GM18858 (cell line): Measurements from ENCODE around the gene ENPEP.
"Not testable (repeated sequence)": the region's sequence is repeated elsewhere in the genome, so short reads cannot be mapped to it uniquely, and the experiment has no call there.

Experiments
- ATAC-seq: cut with Tn5 transposase; IDR thresholded peaks from one replicate; pipeline ENCODE4 v1.9.1; 2021; ENCODE audit not compliant: unreplicated experiment

The ENPEP gene

GRCh38 chr4:110516106-110516922, 40.4 kb downstream of the ENPEP start:
- ATAC-seq: peak; percentile 87

- no peak for ATAC-seq
Observed at GRCh38 chr4:110518889-110519490, 43.0 kb downstream of the ENPEP start.

GRCh38 chr4:110520886-110521285, 44.9 kb downstream of the ENPEP start:
- no peak for ATAC-seq

- no peak for ATAC-seq
Observed at GRCh38 chr4:110526589-110526988, 50.6 kb downstream of the ENPEP start.

- ATAC-seq: no peak
Observed at GRCh38 chr4:110527156-110527555, 51.2 kb downstream of the ENPEP start.

- no peak for ATAC-seq
Observed at GRCh38 chr4:110532901-110533589, 57.1 kb downstream of the ENPEP start.

- no peak for ATAC-seq
Observed at GRCh38 chr4:110533590-110533910, 57.6 kb downstream of the ENPEP start.

GRCh38 chr4:110533940-110534339, 58.0 kb downstream of the ENPEP start:
- no peak for ATAC-seq

GRCh38 chr4:110540581-110540980, 64.6 kb downstream of the ENPEP start:
- no peak for ATAC-seq

- no peak for ATAC-seq
Observed at GRCh38 chr4:110540982-110541451, 65.1 kb downstream of the ENPEP start.

GRCh38 chr4:110543577-110543976, 67.6 kb downstream of the ENPEP start:
- no peak for ATAC-seq

- no peak for ATAC-seq
Observed at GRCh38 chr4:110544594-110544993, 68.6 kb downstream of the ENPEP start.

GRCh38 chr4:110550260-110550659, 74.3 kb downstream of the ENPEP start:
- ATAC-seq: no peak

- no peak for ATAC-seq
Observed at GRCh38 chr4:110553197-110553596, 77.2 kb downstream of the ENPEP start.

- no peak for ATAC-seq
Observed at GRCh38 chr4:110567214-110567613, 91.3 kb downstream of the ENPEP start.

GRCh38 chr4:110576696-110577095, 100.7 kb downstream of the ENPEP start:
- not testable (repeated sequence) for ATAC-seq

- ATAC-seq: no peak
Observed at GRCh38 chr4:110586131-110586850, 110.3 kb downstream of the ENPEP start.

- no peak for ATAC-seq
Observed at GRCh38 chr4:110587666-110588285, 111.8 kb downstream of the ENPEP start.

GRCh38 chr4:110589297-110589696, 113.3 kb downstream of the ENPEP start:
- ATAC-seq: no peak

- ATAC-seq: no peak
Observed at GRCh38 chr4:110595583-110595982, 119.6 kb downstream of the ENPEP start.

GRCh38 chr4:110596431-110596830, 120.5 kb downstream of the ENPEP start:
- ATAC-seq: no peak
